Stimulated activated CD8-positive, alpha-beta memory T cell treated with anti-CD3 and anti-CD28 coated beads, Interleukin-12 subunit alpha, Interleukin-12 subunit beta, amount 100 ng/mL, for 24 hours (primary cell): ENCODE data around the gene FARP2.

Experiments used
- DNase-seq: peaks from one replicate; pipeline ENCODE4 v3.0.0-alpha.2; 2020; ENCODE audit errors: extremely low read depth

FARP2 gene

DNA sequence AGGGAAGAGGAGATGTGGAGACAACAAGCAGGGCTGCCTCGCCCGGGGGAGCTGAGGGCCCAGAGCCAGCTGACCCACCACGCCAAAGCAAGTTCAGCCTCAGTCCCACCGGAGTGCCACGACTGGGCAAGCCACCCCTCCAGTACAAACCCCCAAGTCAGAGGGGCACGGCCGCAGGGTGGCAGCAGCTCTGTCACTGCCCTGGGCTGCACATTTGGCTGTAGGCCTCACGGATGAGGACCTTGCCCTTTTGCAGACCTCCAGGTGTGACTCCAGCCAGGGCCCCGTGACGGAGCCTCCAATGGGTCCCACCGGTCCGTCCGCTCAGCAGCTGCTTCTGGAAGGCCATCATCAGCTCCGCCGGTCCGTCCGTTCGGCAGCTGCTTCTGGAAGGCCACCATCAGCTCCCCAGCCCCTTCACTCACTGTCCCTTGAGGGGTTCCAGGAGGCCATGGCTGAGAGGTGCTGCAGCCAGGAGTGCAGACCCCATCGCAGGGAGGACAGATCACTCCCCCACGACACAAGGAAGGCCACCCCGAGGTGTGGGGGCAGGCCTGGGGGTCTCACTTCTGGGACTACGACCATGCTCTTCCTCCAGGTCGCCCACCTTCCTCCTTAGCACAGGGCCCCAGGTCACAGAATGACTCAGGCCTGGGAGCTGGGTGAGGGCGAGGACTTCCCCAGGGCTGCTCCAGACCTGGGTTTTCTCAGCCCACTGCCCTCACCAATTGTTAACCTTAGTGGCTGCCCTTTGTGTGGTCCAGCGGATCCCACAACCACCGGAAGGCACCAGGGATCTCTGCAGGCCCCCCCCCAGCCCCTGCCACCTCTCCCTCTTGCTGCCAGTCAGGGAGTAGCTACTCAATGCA, 176.9 kb downstream of the FARP2 start:
- no peak for DNase-seq

DNA sequence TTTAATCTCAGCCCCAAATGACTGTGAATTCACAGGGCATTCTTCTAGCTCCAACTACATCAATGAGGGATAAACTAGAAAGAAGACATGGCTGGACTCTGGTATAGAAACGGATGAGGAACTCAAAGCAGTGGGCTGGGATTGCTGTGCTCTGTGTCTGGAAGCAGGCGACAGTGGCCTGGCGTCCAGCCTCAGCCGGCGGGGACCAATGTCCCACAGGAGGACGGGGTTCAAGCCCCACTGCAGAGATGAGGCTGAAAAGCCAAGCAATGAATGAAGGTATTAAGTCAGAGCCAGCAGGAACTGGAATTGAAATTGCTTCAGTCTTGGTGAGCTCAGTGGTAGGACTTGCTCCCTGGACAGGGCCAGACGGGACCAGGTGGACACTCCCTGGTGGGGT, 178.2 kb downstream of the FARP2 start:
- DNase-seq = no peak

DNA sequence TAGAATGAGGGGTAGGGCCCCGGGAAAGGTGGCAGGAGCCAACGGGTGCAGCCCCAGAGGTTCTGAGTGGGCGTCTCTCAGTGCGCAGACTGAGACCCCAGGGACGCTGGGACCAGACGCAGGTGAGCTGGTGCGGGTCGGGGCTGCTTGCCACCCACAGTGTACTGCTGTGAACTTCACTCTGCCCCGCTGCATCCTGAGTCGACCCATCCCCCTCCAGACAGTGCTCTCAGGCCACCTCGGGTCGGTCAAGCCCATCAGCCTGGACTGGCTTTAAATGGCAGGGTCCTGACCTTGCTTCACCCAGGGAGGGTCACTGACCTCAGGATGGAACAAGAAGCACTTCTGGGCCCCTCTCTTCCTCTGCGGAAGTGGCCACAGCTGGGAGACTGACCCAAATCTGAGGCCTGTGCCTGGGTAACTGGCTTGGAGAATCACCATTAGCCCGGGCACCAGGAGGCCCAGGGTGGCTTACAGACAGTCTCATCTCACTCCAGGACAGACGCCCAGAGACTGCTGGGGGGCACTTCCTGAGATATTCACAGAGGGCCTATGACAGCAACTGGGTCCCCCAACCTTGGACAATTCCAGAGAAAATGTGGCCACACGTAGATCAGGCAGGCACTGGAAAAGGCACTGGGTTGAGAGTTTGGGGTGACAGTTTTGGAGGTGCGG, 178.8 kb downstream of the FARP2 start:
- DNase-seq = no peak

DNA sequence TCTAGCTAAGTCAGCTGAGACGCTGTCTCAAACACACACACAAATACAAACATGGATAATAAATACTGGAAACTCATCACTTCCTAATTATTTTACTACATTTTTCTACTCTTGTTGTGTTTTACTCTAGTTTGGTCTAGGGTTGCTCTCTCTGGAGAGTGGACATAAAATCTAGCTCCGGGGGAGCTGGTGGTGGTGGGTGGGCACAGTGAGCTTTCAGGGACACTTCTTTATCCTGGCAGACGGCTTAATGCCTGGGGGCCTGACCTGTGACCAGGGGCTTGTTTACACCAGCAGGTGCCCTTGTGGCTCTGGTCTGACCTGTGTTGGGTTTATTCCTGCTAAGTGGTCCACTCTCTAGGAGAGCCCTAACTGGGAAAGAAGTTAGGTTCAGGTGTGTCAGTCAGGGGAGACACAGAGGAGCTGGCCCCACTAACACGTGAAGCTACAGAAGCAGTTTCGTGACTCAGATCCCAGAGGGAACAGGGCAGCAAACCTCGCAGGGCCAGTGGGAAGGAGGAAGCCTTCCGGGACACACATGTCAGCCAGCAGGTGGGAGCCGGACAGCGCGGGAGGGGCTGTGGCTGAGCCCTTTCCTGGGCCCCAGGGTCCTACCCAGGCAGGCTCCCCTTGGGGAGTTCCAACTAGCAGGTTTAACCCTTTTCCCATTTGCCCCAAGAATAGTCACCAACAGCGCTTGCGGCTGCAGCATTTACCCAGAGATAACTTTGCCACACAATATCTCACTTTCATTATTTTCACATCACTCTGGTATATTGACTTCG, 180.0 kb downstream of the FARP2 start:
- DNase-seq = no peak

DNA sequence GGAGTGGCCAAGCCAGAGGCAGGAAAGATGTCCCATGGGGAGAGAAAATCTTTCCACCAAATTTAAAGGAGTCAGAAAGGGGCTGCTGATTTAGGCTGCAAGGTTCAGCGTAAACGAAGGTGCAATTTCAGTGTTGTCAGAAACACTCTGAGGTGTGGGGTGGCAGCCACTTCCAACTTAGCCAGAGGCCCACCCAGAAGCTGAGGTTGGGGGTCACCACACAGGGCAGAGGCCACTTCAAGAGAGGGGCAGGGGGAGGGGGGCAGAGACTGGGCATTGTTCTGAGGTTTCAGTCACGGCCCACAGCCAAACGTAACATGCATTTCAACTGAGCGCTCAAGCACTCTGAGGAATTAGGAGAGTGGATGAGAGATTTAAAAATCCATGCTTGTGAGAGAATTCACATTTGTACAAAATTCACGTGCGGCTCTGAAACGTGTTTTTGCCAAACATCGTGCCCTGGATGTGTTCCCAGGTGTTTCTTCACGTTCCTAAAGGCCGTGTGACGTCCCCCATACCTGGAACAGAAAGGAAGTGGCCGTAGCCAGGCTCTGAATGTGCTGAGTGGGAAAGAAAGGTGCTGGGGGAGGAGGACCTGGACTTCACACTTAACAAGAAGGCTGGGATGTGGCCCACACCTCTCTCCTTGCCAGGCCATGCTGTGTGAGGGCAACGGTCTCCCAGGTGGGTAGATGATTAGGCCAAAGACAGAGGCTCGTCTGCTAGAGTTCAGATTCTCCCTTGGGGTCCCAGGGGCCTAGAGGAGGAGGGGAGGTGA, 182.9 kb downstream of the FARP2 start:
- no peak for DNase-seq

DNA sequence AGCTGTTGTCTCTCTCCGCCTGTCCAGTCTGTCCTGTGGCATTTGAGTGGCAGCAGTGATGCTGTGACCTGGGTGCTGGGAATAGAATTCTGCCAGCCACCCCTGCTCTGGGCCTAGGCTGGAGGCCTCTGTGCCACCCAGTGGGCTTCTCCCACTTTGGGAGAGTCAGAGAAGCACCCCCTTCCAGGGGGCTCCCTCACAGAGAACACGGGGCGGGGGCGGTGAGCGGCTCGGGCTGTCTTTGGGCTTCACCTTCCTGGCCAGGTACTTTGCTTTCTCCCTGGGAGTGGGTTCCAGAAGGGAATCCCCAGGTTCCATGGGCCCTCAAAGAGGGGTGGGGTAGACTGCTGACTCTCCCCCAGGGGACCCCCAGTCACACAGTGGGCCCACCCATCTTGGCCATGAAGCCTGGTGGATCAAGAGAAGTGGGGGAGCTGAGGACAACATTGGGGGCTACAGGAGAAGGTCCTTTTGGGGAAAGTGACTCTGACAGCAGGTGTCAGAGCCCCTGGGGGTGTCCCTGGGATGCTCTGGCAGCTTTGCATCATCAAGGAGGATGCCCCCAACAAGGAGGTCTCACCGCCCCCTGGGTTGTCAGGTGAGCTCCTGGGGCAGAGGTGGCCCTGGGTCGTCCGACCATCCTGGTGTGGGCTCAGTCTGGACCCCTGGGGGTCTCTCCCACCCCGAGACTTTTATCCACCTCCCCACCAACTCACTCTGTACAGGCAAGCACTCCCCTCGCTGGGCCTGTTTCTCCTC, 183.7 kb downstream of the FARP2 start:
- no peak for DNase-seq

DNA sequence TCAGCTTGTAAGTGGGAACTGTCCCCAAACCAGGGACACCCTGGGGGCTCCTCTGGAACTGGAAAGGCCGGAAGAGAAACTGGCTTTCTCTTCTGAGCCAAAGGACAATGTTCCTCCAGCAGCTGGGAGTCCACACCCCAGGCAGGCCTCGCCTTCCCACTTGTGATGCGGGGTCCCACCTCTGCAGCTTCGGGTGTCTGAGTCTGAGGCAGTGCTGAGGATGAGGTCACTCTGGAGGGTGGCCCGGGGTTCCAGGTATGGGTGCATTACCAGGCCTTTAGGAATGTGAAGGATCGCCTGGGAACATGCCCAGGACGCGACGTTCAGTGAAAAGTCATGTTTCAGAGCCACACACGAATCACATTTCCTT, 184.3 kb downstream of the FARP2 start:
- DNase-seq = no peak

DNA sequence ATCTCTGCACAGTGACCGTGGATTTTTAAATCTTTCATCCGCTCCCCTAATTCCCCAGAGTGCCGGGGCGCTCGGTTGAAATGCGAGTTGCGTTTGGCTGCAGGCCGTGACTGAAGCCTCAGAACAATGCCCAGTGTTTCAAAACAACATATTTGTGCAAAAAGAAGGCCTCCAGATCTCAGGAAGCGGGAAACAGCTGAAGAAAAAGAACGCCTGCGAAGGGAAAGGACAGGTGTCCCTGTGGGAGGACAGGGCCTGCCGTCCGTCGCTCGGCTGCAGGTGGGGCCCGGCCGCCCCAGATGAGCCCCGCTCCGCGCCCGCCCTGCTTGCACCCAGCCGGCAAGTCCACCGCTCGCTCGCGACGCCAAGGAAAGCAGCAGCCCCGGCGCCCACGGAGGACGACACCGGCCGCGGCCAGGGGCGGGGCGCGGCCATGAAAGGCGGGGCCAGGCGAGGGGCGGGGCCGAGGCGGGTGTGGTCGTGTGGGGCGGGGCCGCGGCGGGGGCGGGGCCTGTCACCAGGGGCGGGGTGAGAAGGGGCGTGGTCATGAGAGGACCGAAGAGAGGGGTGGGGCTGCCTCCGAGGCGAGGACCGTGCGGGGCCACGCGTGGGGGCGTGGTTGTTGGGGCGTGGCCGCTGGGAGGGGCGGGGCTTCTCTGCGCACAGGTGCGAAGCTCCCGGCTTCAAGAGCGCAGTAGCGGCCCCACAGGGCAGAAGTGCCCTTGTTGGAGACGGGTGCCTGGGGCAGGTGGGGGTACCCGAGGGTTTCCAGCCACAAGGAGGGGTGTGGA, 184.9 kb downstream of the FARP2 start:
- DNase-seq = peak; percentile 31

DNA sequence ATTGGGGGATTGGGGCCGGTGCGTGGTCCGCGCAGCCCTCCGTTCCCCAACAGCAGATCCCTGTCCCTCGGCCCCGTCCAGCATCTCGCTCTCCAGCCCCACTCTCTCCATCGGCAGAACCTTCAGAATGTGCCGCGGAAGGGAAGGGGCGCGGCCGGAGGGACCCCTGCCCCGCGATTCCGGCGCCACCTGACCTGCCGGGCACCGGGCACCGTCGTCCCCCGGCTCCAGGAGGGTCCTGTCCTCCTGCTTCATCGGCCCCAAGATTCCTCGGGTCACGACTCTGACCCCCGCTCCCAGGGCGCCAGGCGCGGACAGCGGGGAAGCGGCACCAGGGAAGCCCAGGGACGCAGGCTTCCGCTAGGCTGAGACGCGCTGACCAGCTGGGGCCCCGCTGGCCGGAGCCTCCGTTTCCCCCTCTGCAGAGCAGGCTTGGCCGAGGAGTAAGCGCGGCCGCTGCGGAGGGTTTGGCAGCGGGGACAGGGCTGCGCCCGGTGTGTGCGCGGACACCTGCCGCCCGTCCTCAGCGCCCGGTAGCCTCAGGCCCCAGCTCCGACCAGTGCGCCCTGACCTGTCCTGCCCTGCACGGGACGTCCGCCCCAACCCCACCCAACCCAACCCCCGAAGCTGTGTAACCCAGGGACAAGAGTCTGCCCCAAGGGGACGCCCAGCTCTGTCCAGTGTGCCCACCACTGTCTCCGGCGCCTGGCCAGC, 185.6 kb downstream of the FARP2 start:
- no peak for DNase-seq

DNA sequence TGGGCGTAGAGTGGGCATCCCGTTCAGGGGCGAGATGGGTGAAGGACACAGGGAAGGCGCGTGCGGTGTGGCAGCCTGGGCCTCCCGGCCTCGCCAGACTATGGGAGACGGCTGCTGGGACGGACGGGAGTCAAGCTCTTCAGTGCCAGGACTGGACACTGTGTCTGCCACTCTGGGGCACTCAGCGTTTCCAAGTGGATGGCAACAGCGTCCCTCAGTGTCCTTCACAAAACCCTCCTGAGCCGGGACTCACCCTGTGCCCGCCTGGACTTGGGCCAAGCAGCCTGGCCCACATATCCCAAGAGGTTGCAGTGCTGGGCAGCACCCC, 186.2 kb downstream of the FARP2 start:
- DNase-seq = no peak
